GM23338 (cell line): Measurements from ENCODE around the gene AGXT2. TPM values are rescaled to one million over a fixed set of nuclear protein-coding genes. Genes with fewer than 3 reads are reported as not detected.

Experiments used
- ATAC-seq: fragments of 200-7000 bp; cut with Tn5 transposase; 3 replicates; pipeline ENCODE4 v1.9.1; 2020
- DNase-seq: peaks from one replicate; pipeline ENCODE4 v3.0.0-alpha.2; 2015; ENCODE audit warnings: low spot score
- H2AFZ ChIP-seq: fragments of 200-600 bp; sonication (generic); 2 replicates; pipeline ENCODE4 v1.8.0; 2016; ENCODE audit warnings: antibody characterized with exemption, mild to moderate bottlenecking, moderate library complexity
- H3F3A ChIP-seq: fragments of 200-600 bp; sonication (generic); replicated peaks from 2 replicates; pipeline ENCODE4 v1.8.0; 2017; ENCODE audit warnings: antibody characterized with exemption, mixed run types, low read depth
- H3K27ac ChIP-seq: fragments of 200-600 bp; sonication (generic); 2 replicates; pipeline ENCODE4 v1.6.1; 2016; ENCODE audit warnings: low read depth
- H3K27me3 ChIP-seq: fragments of 200-600 bp; sonication (generic); 2 replicates; pipeline ENCODE4 v1.8.0; 2016; ENCODE audit warnings: mild to moderate bottlenecking, mixed run types, moderate library complexity; ENCODE audit not compliant: insufficient read depth
- H3K36me3 ChIP-seq: fragments of 200-600 bp; sonication (generic); 2 replicates; pipeline ENCODE4 v1.8.0; 2016; ENCODE audit warnings: mild to moderate bottlenecking; ENCODE audit not compliant: insufficient read depth
- H3K4me1 ChIP-seq: fragments of 200-600 bp; sonication (generic); 2 replicates; pipeline ENCODE4 v1.8.0; 2016; ENCODE audit warnings: mild to moderate bottlenecking, moderate library complexity; ENCODE audit not compliant: insufficient read depth
- H3K4me2 ChIP-seq: fragments of 200-600 bp; sonication (generic); 2 replicates; pipeline ENCODE4 v1.7.1; 2017; ENCODE audit warnings: mixed run types
- H3K4me3 ChIP-seq: fragments of 200-600 bp; sonication (generic); 2 replicates; pipeline ENCODE4 v1.6.1; 2016; ENCODE audit warnings: mixed run types
- H3K79me2 ChIP-seq: fragments of 200-600 bp; sonication (generic); replicated peaks from 2 replicates; pipeline ENCODE4 v1.8.0; 2017; ENCODE audit warnings: mild to moderate bottlenecking; ENCODE audit not compliant: insufficient read depth
- H3K9me2 ChIP-seq: fragments of 200-600 bp; sonication (generic); 2 replicates; pipeline ENCODE4 v1.8.0; 2017; ENCODE audit not compliant: insufficient read depth
- H4K20me1 ChIP-seq: fragments of 200-600 bp; sonication (generic); replicated peaks from 2 replicates; pipeline ENCODE4 v1.8.0; 2017; ENCODE audit warnings: mild to moderate bottlenecking; ENCODE audit not compliant: insufficient read depth
- H3K27ac Mint-ChIP-seq: 2 replicates; pipeline ENCODE4 v1.8.0; 2020; ENCODE audit warnings: inconsistent platforms, mild to moderate bottlenecking, moderate library complexity, mixed read lengths
- H3K27me3 Mint-ChIP-seq: 3 replicates; pipeline ENCODE4 v1.8.0; 2022; ENCODE audit warnings: low read depth, mild to moderate bottlenecking, moderate library complexity, mixed read lengths, inconsistent platforms; ENCODE audit not compliant: insufficient read depth, poor library complexity
- H3K36me3 Mint-ChIP-seq: 3 replicates; pipeline ENCODE4 v1.8.0; 2021; ENCODE audit warnings: low read depth, mild to moderate bottlenecking, inconsistent platforms, moderate library complexity, mixed read lengths
- H3K4me1 Mint-ChIP-seq: 3 replicates; pipeline ENCODE4 v1.8.0; 2020; ENCODE audit warnings: mild to moderate bottlenecking, inconsistent platforms, mixed read lengths
- H3K4me3 Mint-ChIP-seq: 3 replicates; pipeline ENCODE4 v1.8.0; 2021; ENCODE audit warnings: moderate library complexity, mild to moderate bottlenecking, inconsistent platforms, mixed read lengths
- H3K9me3 Mint-ChIP-seq: 3 replicates; pipeline ENCODE4 v1.8.0; 2020; ENCODE audit warnings: moderate library complexity, mild to moderate bottlenecking, inconsistent platforms, mixed read lengths
- CREB1 ChIP-seq: fragments of 250-450 bp; sonication (Bioruptor Pico); IDR thresholded peaks from 2 replicates; pipeline ENCODE4 v1.5.0; 2020; ENCODE audit warnings: low read depth, mild to moderate bottlenecking, moderate library complexity
- ETS1 ChIP-seq: IDR thresholded peaks from 2 replicates; pipeline ENCODE4 v1.6.1; 2016; ENCODE audit warnings: antibody characterized with exemption
- EZH2 ChIP-seq: fragments of 200-600 bp; sonication (generic); IDR thresholded peaks from one replicate; pipeline ENCODE4 v1.8.0; 2017; ENCODE audit warnings: antibody characterized with exemption, mild to moderate bottlenecking, low read depth; ENCODE audit not compliant: unreplicated experiment
- EZH2phosphoT487 ChIP-seq: fragments of 200-600 bp; sonication (generic); IDR thresholded peaks from one replicate; pipeline ENCODE4 v1.8.1; 2018; ENCODE audit warnings: antibody characterized with exemption; ENCODE audit not compliant: unreplicated experiment
- JUNB ChIP-seq: IDR thresholded peaks from one replicate; pipeline ENCODE4 v1.6.1; 2016; ENCODE audit warnings: antibody characterized with exemption; ENCODE audit not compliant: unreplicated experiment
- NANOG ChIP-seq: IDR thresholded peaks from 2 replicates; pipeline ENCODE4 v1.6.1; 2016; ENCODE audit warnings: antibody characterized with exemption, borderline replicate concordance
- POLR2AphosphoS5 ChIP-seq: IDR thresholded peaks from 2 replicates; pipeline ENCODE4 v1.6.1; 2016; ENCODE audit warnings: antibody characterized with exemption, low read depth
- REST ChIP-seq: IDR thresholded peaks from one replicate; pipeline ENCODE4 v1.6.1; 2018; ENCODE audit warnings: antibody characterized with exemption; ENCODE audit not compliant: unreplicated experiment
- STAT1 ChIP-seq: IDR thresholded peaks from one replicate; pipeline ENCODE4 v1.6.1; 2016; ENCODE audit warnings: antibody characterized with exemption; ENCODE audit not compliant: unreplicated experiment
- ZNF114 ChIP-seq: fragments of 250-450 bp; sonication (Bioruptor Pico); IDR thresholded peaks from 2 replicates; pipeline ENCODE4 v1.5.0; 2020; ENCODE audit warnings: mild to moderate bottlenecking, moderate library complexity
- ZNF331 ChIP-seq: fragments of 250-450 bp; sonication (Bioruptor Pico); IDR thresholded peaks from 2 replicates; pipeline ENCODE4 v1.5.0; 2020; ENCODE audit warnings: low read depth, mild to moderate bottlenecking, moderate library complexity
- polyA plus RNA-seq: library from polyadenylated mRNA; unstranded; fragments of >200 nt; fragmentation: Nextera tagmentation; extraction: Ambion mirVana; gene quantifications from 2 replicates; pipeline ENCODE4 v1.2.1, GENCODE V29; 2016
- total RNA-seq: library from RNA; depleted of rRNA; stranded (reverse); fragments of >200 nt; shearing (Covaris generic); gene quantifications from 2 replicates; pipeline ENCODE4 v1.2.3, GENCODE V29; 2014
- TF ChIP-seq, protein P1 (sequence below), 2 experiments: fragments of 200-600 bp in 1 of 2; sonication (generic) in 1 of 2; conservative IDR thresholded peaks; 2 replicates each; pipeline versions ENCODE4 v1.5.1 to v1.6.1; 2016 to 2017; ENCODE audit warnings: antibody characterized with exemption in 2 of 2, low read depth in 2 of 2, mild to moderate bottlenecking in 2 of 2, moderate library complexity in 1 of 2
- TF ChIP-seq, protein P2 (sequence below): fragments of 250-450 bp; sonication (Bioruptor Pico); IDR thresholded peaks from 2 replicates; pipeline ENCODE4 v1.5.0; 2020; ENCODE audit warnings: mild to moderate bottlenecking, moderate library complexity

The AGXT2 gene
- total and polyA plus RNA-seq, 2 experiments from 2014 or later = not detected

- Histone ChIP-seq H3K27me3 (no peaks in the 10 kb centered on the region), H3K36me3 (no peaks in the 10 kb centered on the region), H4K20me1 (no peaks in the 10 kb centered on the region), H3K9me2 (no peaks in the 10 kb centered on the region; the same call in 1 of the 2 replicates), H3K4me1 (no peaks in the 10 kb centered on the region), H2AFZ (no peak overlapping the region), H3K4me3 (no peak overlapping the region), H3K4me2 (no peak overlapping the region), H3F3A (no peaks in the 10 kb centered on the region), H3K27ac (no peak overlapping the region), H3K79me2 (no peaks in the 10 kb centered on the region)
- TF ChIP-seq ZNF331 (CRISPR knock-in tag) = no peak
- no peak for TF ChIP-seq CREB1
- TF ChIP-seq ETS1 = no peak
- no peak for TF ChIP-seq JUNB
- TF ChIP-seq, protein P1, sequence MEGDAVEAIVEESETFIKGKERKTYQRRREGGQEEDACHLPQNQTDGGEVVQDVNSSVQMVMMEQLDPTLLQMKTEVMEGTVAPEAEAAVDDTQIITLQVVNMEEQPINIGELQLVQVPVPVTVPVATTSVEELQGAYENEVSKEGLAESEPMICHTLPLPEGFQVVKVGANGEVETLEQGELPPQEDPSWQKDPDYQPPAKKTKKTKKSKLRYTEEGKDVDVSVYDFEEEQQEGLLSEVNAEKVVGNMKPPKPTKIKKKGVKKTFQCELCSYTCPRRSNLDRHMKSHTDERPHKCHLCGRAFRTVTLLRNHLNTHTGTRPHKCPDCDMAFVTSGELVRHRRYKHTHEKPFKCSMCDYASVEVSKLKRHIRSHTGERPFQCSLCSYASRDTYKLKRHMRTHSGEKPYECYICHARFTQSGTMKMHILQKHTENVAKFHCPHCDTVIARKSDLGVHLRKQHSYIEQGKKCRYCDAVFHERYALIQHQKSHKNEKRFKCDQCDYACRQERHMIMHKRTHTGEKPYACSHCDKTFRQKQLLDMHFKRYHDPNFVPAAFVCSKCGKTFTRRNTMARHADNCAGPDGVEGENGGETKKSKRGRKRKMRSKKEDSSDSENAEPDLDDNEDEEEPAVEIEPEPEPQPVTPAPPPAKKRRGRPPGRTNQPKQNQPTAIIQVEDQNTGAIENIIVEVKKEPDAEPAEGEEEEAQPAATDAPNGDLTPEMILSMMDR (conservative IDR thresholded peaks at IDR 0.05; ENCODE audit: low read depth in 2 of 2) = no peak
- TF ChIP-seq NANOG = no peak
- no peak for TF ChIP-seq EZH2phosphoT487
- TF ChIP-seq STAT1 = no peak
- TF ChIP-seq, protein P2, sequence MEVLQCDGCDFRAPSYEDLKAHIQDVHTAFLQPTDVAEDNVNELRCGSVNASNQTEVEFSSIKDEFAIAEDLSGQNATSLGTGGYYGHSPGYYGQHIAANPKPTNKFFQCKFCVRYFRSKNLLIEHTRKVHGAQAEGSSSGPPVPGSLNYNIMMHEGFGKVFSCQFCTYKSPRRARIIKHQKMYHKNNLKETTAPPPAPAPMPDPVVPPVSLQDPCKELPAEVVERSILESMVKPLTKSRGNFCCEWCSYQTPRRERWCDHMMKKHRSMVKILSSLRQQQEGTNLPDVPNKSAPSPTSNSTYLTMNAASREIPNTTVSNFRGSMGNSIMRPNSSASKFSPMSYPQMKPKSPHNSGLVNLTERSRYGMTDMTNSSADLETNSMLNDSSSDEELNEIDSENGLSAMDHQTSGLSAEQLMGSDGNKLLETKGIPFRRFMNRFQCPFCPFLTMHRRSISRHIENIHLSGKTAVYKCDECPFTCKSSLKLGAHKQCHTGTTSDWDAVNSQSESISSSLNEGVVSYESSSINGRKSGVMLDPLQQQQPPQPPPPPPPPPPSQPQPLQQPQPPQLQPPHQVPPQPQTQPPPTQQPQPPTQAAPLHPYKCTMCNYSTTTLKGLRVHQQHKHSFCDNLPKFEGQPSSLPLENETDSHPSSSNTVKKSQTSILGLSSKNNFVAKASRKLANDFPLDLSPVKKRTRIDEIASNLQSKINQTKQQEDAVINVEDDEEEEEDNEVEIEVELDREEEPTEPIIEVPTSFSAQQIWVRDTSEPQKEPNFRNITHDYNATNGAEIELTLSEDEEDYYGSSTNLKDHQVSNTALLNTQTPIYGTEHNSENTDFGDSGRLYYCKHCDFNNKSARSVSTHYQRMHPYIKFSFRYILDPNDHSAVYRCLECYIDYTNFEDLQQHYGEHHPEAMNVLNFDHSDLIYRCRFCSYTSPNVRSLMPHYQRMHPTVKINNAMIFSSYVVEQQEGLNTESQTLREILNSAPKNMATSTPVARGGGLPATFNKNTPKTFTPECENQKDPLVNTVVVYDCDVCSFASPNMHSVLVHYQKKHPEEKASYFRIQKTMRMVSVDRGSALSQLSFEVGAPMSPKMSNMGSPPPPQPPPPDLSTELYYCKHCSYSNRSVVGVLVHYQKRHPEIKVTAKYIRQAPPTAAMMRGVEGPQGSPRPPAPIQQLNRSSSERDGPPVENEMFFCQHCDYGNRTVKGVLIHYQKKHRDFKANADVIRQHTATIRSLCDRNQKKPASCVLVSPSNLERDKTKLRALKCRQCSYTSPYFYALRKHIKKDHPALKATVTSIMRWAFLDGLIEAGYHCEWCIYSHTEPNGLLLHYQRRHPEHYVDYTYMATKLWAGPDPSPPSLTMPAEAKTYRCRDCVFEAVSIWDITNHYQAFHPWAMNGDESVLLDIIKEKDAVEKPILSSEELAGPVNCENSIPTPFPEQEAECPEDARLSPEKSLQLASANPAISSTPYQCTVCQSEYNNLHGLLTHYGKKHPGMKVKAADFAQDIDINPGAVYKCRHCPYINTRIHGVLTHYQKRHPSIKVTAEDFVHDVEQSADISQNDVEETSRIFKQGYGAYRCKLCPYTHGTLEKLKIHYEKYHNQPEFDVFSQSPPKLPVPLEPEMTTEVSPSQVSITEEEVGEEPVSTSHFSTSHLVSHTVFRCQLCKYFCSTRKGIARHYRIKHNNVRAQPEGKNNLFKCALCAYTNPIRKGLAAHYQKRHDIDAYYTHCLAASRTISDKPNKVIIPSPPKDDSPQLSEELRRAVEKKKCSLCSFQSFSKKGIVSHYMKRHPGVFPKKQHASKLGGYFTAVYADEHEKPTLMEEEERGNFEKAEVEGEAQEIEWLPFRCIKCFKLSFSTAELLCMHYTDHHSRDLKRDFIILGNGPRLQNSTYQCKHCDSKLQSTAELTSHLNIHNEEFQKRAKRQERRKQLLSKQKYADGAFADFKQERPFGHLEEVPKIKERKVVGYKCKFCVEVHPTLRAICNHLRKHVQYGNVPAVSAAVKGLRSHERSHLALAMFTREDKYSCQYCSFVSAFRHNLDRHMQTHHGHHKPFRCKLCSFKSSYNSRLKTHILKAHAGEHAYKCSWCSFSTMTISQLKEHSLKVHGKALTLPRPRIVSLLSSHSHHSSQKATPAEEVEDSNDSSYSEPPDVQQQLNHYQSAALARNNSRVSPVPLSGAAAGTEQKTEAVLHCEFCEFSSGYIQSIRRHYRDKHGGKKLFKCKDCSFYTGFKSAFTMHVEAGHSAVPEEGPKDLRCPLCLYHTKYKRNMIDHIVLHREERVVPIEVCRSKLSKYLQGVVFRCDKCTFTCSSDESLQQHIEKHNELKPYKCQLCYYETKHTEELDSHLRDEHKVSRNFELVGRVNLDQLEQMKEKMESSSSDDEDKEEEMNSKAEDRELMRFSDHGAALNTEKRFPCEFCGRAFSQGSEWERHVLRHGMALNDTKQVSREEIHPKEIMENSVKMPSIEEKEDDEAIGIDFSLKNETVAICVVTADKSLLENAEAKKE (CRISPR knock-in tag) = no peak
- no peak for TF ChIP-seq EZH2
- no peak for TF ChIP-seq POLR2AphosphoS5
- no peak for TF ChIP-seq ZNF114
- TF ChIP-seq REST = no peak
- Mint-ChIP-seq H3K27ac (no peak overlapping the region), H3K4me3 (no peak overlapping the region), H3K9me3 (no peaks in the 10 kb centered on the region), H3K36me3 (no peaks in the 10 kb centered on the region), H3K4me1 (peaks cover 7% of the 10 kb centered on the region; the same call in 2 of the 3 replicates), H3K27me3 (no peaks in the 10 kb centered on the region)
- DNase-seq = no peak
- ATAC-seq = no peak
These were observed 18.4 kb downstream of the AGXT2 start for GRCh38 chr5:35029333-35029732.
